ENCODE data around the gene SIM1. TPM values are rescaled to one million over a fixed set of nuclear protein-coding genes. Genes with fewer than 3 reads are reported as not detected.

The SIM1 gene
- total RNA-seq, 1 donor from 2014 or later: not detected

DNA sequence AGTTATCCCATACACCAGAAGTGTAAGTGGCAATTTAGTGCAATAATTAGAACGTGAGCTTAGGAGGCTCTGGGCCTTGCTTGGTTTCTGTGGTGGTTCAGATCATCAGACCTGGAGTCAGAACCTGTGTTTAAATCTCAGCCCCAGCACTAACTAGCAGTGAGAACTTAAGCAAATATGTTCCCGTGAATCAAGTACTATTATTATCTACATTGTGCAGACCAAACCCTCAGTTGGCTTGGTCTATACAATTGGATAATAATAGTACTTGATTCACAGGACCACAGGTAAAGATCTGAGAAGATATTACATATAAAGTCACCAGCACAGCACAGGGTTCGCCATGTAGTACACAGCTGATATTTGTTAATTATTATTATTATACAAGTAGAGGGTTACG is 93.1 kb downstream of the SIM1 start:
- H3K36me3 Mint-ChIP-seq: no peaks in the 10 kb centered on the region
- H3K9ac ChIP-seq: no peak overlapping the region
- H3K4me3 Mint-ChIP-seq: no peak overlapping the region
- no peaks in the 10 kb centered on the region for H3K36me3 ChIP-seq
- no peaks in the 10 kb centered on the region for H4K20me1 ChIP-seq (ENCODE audit: low read depth)
- peaks cover 9% of the 10 kb centered on the region for H3K27me3 Mint-ChIP-seq (ENCODE audit: insufficient read depth, low read depth)
- peaks cover 9% of the 10 kb centered on the region for H3K4me1 ChIP-seq
- no peaks in the 10 kb centered on the region for H3K9me3 ChIP-seq (ENCODE audit: low read depth)
- no peak overlapping the region for H3K4me3 ChIP-seq
- peaks cover 12% of the 10 kb centered on the region for H3K4me1 Mint-ChIP-seq
- H2AFZ ChIP-seq (replicated peaks): no peak overlapping the region
- no peak for TF ChIP-seq EZH2 (IDR thresholded peaks at IDR 0.05)
- TF ChIP-seq, protein P1, sequence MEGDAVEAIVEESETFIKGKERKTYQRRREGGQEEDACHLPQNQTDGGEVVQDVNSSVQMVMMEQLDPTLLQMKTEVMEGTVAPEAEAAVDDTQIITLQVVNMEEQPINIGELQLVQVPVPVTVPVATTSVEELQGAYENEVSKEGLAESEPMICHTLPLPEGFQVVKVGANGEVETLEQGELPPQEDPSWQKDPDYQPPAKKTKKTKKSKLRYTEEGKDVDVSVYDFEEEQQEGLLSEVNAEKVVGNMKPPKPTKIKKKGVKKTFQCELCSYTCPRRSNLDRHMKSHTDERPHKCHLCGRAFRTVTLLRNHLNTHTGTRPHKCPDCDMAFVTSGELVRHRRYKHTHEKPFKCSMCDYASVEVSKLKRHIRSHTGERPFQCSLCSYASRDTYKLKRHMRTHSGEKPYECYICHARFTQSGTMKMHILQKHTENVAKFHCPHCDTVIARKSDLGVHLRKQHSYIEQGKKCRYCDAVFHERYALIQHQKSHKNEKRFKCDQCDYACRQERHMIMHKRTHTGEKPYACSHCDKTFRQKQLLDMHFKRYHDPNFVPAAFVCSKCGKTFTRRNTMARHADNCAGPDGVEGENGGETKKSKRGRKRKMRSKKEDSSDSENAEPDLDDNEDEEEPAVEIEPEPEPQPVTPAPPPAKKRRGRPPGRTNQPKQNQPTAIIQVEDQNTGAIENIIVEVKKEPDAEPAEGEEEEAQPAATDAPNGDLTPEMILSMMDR (IDR thresholded peaks at IDR 0.05): no peak
- no peak for TF ChIP-seq EZH2phosphoT487 (IDR thresholded peaks at IDR 0.05)
- H3K9me3 Mint-ChIP-seq: no peaks in the 10 kb centered on the region
- no peak overlapping the region for H3K27ac ChIP-seq
- no peaks in the 10 kb centered on the region for H3K79me2 ChIP-seq (ENCODE audit: low read depth)
- H3K27ac Mint-ChIP-seq: no peak overlapping the region
- no peak overlapping the region for H3K4me2 ChIP-seq
- H3K27me3 ChIP-seq: no peaks in the 10 kb centered on the region
- DNase-seq (ENCODE audit: low spot score): no peak
- no peaks in the 10 kb centered on the region for H3F3A ChIP-seq (ENCODE audit: low read depth)

- H3K9ac ChIP-seq: no peak overlapping the region
- peaks cover 9% of the 10 kb centered on the region for H3K4me1 ChIP-seq
- no peaks in the 10 kb centered on the region for H3F3A ChIP-seq (ENCODE audit: low read depth)
- no peaks in the 10 kb centered on the region for H3K36me3 ChIP-seq
- no peaks in the 10 kb centered on the region for H3K9me3 ChIP-seq (ENCODE audit: low read depth)
- H4K20me1 ChIP-seq (ENCODE audit: low read depth): no peaks in the 10 kb centered on the region
- no peak overlapping the region for H3K27ac ChIP-seq
- no peaks in the 10 kb centered on the region for H3K27me3 ChIP-seq
- peaks cover 6% of the 10 kb centered on the region for H3K27me3 Mint-ChIP-seq (ENCODE audit: insufficient read depth, low read depth)
- H3K36me3 Mint-ChIP-seq: no peaks in the 10 kb centered on the region
- no peak overlapping the region for H2AFZ ChIP-seq (replicated peaks)
- H3K4me3 Mint-ChIP-seq: no peak overlapping the region
- no peaks in the 10 kb centered on the region for H3K79me2 ChIP-seq (ENCODE audit: low read depth)
- H3K4me1 Mint-ChIP-seq: peaks cover 12% of the 10 kb centered on the region
- H3K4me3 ChIP-seq: no peak overlapping the region
- no peak overlapping the region for H3K4me2 ChIP-seq
- no peaks in the 10 kb centered on the region for H3K9me3 Mint-ChIP-seq
- no peak for TF ChIP-seq EZH2phosphoT487 (IDR thresholded peaks at IDR 0.05)
- TF ChIP-seq, protein P1 (IDR thresholded peaks at IDR 0.05): no peak
- H3K27ac Mint-ChIP-seq: no peak overlapping the region
- DNase-seq (ENCODE audit: low spot score): no peak
These were observed 94.5 kb downstream of the SIM1 start for GRCh38 chr6:100370265-100370664.

GRCh38 chr6:100366419-100366818 is 98.3 kb downstream of the SIM1 start:
- Mint-ChIP-seq H3K4me3 (no peak overlapping the region), H3K27ac (no peak overlapping the region), H3K4me1 (peaks cover 12% of the 10 kb centered on the region), H3K27me3 (ENCODE audit: insufficient read depth, low read depth) (no peaks in the 10 kb centered on the region), H3K9me3 (no peaks in the 10 kb centered on the region), H3K36me3 (no peaks in the 10 kb centered on the region)
- DNase-seq (ENCODE audit: low spot score): no peak
- Histone ChIP-seq H3K9ac (no peak overlapping the region), H3K27ac (no peak overlapping the region), H3K36me3 (no peaks in the 10 kb centered on the region), H4K20me1 (ENCODE audit: low read depth) (no peaks in the 10 kb centered on the region), H3K4me2 (no peak overlapping the region), H3K27me3 (no peaks in the 10 kb centered on the region), H2AFZ (replicated peaks) (no peak overlapping the region), H3K79me2 (ENCODE audit: low read depth) (no peaks in the 10 kb centered on the region), H3F3A (ENCODE audit: low read depth) (no peaks in the 10 kb centered on the region), H3K9me3 (ENCODE audit: low read depth) (no peaks in the 10 kb centered on the region), H3K4me3 (no peak overlapping the region), H3K4me1 (peaks cover 11% of the 10 kb centered on the region)
- TF ChIP-seq EZH2 (IDR thresholded peaks at IDR 0.05): no peak
- TF ChIP-seq, protein P1 (IDR thresholded peaks at IDR 0.05): no peak
- TF ChIP-seq EZH2phosphoT487 (IDR thresholded peaks at IDR 0.05): no peak

Measured in neural progenitor cell (in vitro differentiated cells).